Measurements from ENCODE around the gene AP3D1.
"Not testable (repeated sequence)": the region's sequence is repeated elsewhere in the genome, so short reads cannot be mapped to it uniquely, and the experiment has no call there.

AP3D1 gene

GRCh38 chr19:2131012-2131975 lies 20.1 kb downstream of the AP3D1 start:
- intact Hi-C loops (cut with DNase I); DNase-seq: not testable (repeated sequence)

DNA sequence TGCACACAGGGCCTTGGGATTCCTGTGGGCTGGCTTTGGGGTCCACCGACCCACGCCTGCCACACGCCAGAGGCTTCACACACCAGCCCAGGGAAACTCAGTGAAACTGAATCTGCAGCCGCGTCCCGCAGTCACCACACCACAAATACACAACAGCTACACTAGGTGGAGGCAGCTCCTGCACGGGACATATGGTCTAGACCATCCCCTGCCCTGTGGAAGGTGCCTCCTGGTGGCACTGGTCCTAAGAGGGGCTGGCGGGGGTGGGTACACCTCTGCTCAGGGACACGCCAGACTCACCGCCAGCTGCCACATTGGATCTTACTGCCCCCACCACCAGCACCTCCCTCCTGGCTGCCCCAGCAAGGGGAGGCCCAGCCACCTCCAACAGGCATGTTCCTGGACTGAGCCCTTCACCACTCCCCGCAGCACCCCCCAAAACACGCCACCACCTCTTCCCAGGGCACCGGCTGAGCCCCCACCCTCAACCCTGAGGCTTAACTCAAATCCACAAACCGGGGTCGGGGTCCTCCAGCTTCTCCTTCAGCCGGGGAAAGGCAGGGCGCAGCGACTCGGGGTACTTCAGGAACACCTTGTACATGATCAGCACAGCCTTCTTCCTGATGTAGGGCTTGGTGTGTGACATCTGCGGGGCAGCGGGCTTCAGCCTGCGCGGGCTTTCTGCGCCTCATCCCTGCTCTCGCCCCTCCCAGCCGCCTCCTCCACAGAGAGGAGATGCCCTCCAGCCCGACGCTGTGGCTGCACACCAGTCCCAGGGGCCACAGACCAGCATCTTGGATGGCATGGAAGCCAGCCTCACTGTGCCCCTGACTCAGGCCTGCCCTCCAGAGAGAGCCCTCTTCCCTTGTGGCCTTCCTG lies 21.2 kb downstream of the AP3D1 start:
- no peak for DNase-seq
- intact Hi-C loops (cut with DNase I), result no loop called here

GRCh38 chr19:2129486-2129885 lies 21.9 kb downstream of the AP3D1 start:
- DNase-seq, result no peak
- intact Hi-C loops (cut with DNase I), result no loop called here

GRCh38 chr19:2129022-2129421 lies 22.3 kb downstream of the AP3D1 start:
- intact Hi-C loops (cut with DNase I), result no loop called here
- no peak for DNase-seq

- DNase-seq; intact Hi-C loops (cut with DNase I): not testable (repeated sequence)
These were observed 23.1 kb downstream of the AP3D1 start for GRCh38 chr19:2128252-2128651.

- intact Hi-C loops (cut with DNase I), result no loop called here
- no peak for DNase-seq
These were observed 23.6 kb downstream of the AP3D1 start for GRCh38 chr19:2127758-2128157.

DNA sequence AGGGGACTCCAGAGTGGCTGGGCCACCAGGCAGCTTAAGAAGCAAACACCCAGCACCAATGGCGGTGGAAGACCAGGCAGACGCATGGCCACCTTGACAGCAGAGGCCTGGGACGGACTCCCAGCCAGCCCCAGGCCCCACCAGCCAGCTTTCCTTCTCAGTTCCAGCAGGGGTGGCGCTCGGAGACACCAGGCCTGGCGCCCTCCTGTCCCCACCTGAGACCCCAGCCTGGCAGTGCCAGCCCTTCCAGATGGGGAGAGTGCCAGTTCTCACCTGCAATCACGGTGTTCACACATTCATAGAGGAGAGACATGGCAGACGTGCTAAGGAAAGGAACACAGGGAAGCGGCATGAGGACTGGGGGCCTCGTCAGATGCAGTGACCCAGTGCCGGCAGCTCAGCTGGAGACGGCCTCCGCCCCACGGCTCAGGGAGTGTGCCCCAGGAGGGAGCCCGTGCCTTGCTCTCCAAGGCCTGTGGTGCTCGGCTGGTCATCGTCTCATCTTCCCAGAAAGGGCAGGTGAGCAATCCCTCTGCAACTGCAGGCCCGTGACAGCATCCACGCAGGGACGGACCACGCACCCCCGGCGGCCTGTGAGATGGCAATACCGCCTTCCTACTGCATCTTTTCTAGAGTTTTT lies 24.4 kb downstream of the AP3D1 start:
- intact Hi-C loops (cut with DNase I), result no loop called here
- DNase-seq, result peak in 1 of 10 donors; percentile 78

GRCh38 chr19:2123682-2124387 lies 27.5 kb downstream of the AP3D1 start:
- intact Hi-C loops (cut with DNase I), result no loop called here
- peak in 1 of 10 donors; percentile 76 for DNase-seq

DNA sequence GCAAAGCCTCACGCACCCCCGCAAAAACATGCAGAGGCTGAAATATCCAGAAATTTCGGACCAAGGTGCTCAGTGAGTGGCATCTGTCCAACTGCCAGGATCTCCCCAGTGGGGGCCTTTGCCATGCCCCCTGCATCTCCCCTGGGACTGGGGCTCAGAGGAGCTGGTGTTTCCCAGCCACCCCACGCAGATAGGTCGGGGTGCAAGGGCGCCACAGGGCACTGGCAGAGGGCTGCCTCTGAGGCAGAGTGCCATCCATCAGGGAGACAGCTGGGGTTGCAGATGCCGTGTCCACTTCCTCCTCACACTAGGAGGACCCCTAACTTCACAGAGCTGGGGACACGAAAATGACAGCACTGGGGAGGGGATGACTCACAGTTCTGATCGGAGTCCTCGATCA lies 28.4 kb downstream of the AP3D1 start:
- intact Hi-C loops (cut with DNase I), result no loop called here
- DNase-seq, result no peak

DNA sequence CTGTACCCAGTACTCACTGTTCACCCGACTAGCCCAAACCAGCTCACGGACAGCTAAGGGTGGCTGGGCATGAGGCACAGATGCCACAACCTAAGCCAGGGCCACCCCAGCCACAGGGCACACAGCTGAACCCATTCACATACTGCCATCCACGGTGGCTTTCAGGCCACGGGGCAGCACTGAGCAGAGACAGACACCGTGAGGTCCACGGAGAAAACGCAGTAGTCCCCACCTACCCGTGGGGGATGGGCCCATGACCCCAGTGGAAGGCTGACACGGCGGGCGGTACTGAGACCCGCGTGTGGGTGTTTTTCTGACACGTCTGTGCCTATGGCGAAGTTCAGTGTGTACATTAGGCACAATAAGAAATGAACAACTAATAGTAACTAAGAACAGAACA lies 29.1 kb downstream of the AP3D1 start:
- intact Hi-C loops (cut with DNase I), result no loop called here

GRCh38 chr19:2121416-2122051 lies 29.8 kb downstream of the AP3D1 start:
- intact Hi-C loops (cut with DNase I), result no loop called here
- peak in 1 of 10 donors; percentile 83 for DNase-seq

More for the DNA sequence above, 29.1 kb downstream of the AP3D1 start:
- peak in 1 of 10 donors; percentile 67 for DNase-seq

DNA sequence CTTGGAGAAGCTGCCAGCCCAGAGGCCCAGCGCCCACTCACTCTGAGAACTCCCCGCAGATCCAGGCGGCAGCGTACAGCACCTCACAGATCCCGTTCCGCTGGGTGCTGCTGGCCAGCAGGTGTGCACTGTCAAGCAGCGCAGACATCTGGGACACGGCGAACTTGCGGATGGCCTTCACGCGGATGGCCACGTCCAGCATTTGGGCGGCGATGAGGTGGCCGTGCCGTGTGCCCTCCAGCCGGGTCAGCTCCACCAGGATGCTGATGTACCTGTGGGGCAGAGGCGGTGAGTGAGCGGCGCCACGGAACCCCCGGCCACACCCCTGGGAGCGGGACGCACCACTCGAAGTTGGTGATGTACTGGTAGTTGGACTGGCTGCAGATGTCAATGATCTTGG lies 30.5 kb downstream of the AP3D1 start:
- intact Hi-C loops (cut with DNase I), result no loop called here
- DNase-seq, result peak in 1 of 10 donors; percentile 86

DNA sequence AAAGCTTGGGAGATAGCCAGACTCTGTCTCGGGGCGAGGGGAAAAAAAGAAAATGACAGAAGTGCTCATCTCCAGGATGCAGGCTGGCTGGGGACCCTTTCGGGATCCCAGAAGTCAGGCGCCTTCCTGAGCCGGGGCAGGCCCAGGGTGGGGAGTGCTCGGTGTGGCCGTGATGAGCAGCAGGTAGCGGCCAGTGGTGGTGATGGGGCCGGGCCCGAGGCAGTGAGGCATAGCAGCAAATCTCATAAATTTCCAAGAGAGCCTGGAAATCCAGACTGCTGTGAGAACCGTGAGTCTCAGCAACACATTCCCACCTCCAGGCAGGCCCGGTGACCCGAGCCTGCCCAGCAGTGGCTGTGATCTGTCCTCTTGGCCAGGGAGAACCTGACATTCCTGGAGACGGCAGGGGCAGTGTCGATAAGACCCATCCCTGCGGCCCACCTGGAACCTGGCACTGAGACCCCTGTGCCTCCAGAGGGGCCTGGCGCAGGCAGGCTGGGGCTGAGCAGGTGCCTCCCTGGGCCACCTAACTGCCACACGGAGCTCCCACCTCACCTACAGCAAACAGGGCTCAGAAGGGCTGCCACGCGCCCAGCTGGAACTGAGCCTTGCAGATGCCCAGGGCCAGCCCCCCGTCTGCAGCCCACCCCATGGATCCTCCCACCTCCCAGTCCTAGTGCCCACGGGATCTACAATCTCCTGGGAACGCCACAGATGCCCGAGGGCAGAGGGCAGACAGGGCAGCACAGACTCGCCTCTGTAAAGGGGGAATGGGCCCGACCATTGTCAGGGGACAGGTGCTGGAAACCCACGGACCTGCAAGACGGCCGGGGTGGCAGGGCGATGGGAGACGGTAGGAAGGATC lies 31.2 kb downstream of the AP3D1 start:
- peak in 1 of 10 donors; percentile 75 for DNase-seq
- intact Hi-C loops (cut with DNase I), result no loop called here

DNA sequence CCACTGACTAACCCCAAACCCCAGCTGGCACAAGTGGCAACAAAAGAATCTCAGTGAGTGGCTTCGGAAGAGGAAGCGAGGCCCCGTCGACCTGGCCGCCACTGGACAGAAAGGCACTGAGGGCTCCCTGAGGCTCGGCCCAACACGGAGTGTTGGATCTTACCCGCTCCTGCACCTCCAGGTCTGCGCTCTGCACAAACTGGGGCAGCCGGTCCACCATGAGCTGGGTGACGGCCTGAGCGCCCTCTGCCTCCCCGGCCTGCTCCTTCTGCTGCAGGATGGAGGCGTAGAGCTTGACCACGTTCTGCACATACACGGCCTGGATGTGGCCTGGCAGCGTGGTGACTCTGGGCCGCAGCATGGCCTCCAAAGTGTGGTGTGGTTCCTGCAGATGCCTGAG lies 32.9 kb downstream of the AP3D1 start:
- peak in 1 of 10 donors; percentile 67 for DNase-seq
- intact Hi-C loops (cut with DNase I), result no loop called here

DNA sequence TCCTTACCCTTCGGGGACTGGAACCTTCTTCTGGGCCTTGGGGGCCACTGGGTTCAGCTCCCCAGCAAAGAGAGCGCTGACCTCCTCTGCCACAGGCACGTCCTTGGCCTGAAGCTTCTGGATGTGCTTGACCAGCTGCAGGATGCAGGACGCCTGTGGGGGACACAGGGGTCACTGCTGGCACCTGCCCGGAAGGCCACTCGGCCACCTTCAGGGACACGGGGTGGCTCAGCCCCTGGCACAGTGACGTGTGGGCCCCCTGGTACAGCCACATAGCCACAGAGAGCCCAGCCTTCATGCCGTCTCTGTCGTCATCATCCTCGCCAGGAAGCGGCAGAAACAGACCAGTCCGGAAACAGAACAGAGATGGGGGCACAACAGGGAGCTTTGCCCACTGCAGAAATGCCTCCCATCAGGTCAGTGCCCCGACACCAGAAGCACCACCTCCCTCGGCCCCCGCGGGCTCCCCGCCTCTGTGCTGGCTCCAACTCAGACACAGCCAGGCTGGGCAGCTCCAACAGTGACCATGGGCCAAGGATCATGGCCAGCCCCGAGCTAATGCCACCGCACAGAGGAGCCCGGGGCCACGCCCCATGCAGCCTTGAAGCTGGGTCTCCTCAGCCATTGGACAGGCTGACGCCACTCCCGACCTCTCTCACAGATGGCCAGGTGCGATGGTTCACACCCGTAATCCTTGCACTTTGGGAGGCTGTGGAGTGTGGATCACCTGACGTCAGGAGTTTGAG lies 34.0 kb downstream of the AP3D1 start:
- intact Hi-C loops (cut with DNase I), result no loop called here
- peak in 1 of 10 donors; percentile 86 for DNase-seq

- DNase-seq, result peak in 1 of 10 donors; percentile 74
- intact Hi-C loops (cut with DNase I), result no loop called here
These were observed 34.9 kb downstream of the AP3D1 start for GRCh38 chr19:2116507-2116906.

DNA sequence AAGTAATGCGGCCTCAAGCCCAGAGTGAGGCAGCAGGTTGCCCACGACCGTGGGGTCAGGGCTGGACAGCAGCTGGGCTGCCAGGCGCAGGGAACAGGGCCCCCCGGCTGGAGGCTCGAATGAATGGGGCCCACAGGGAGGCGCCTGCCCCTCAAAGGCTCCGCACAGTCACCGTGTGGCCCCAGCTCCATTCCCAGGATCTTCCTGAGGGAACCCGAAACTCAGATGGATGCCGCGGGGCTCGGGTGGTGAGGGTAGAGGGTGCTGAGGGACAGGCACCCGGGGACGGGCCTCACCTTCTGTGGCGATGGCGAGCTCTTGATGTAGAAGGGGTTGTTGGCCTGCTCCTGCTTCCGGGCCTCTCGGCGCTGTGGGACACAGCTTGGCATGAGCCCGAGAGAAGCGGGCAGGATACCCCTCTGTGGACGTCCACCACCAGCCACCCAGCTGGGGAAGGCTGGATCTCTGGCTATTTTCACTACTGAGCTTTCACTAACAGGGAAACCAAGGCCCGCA lies 35.4 kb downstream of the AP3D1 start:
- DNase-seq, result peak in 1 of 10 donors; percentile 82
- intact Hi-C loops (cut with DNase I), result no loop called here

DNA sequence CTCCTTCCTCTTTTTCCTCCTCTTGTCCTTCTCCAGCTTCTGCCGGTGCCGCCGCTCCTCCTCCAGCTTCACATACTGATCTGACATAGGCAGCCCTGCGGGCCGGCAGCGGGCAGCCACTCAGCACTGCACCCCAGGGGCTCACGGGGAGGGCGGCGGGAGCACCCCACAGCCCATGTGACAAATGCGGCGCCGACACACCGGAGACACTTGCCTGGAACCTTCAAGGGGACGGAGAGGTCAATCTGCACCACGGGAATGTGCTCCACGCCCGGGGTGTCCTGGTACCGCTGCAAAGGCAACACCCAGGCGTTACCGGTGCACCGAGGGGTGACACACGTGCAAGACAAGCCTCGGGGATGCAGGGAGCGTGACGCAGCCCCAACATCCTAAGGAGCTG lies 36.0 kb downstream of the AP3D1 start:
- DNase-seq, result no peak
- intact Hi-C loops (cut with DNase I), result no loop called here

All from posterior cingulate gyrus (tissue), 11 donors.